H4 (cell line): ENCODE measurements around the gene EPHA3. TPM values are rescaled to one million over a fixed set of nuclear protein-coding genes. Genes with fewer than 3 reads are reported as not detected.

Source experiments
- DNase-seq: peaks from one replicate; pipeline ENCODE4 v3.0.0-alpha.2; 2015; ENCODE audit warnings: low spot score
- total RNA-seq: library from RNA; depleted of rRNA; stranded (reverse); fragments of >200 nt; shearing (Covaris generic); gene quantifications from 2 replicates; pipeline ENCODE4 v1.2.3, GENCODE V29; 2014

The EPHA3 gene
- total RNA-seq, 1 experiment from 2014 or later: 1.4 TPM

DNA sequence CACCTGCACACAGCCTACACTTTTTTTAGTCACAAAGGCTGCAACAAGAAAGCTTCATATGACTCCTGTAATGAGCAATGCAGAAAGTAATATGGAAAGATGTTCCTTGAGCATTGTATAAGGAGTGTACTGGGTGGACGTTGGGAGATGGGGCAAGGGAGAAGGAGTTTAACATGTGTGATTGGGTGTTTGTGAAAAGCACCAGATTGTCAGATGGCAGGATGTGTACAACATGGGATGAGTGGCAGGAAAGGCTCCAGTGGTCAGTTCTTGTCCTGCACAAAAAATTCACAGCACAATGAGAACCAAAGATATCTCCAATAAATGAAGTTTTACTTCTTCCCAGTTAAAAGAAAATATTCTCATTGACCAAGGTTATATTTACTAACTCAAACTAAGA lies 255.1 kb downstream of the EPHA3 start:
- no peak for DNase-seq

DNA sequence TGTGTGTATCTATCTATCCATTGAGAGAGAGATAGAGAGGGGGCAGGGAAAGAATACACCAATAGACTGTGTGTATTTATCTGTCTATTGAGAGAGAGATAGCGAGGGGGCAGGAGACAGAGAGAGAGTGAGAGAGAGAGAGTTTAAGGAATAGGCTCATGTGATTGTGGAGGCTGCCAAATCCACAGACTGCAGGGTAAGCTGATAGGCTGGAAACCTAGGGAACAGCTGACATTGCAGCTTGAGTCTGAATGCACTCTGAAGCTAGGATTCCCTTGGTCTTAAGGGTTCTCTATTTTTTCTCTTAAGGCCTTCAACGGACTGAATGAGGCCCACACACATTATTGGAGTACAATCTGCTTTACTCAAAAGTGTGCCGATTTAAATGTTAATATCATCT lies 255.8 kb downstream of the EPHA3 start:
- DNase-seq: no peak

DNA sequence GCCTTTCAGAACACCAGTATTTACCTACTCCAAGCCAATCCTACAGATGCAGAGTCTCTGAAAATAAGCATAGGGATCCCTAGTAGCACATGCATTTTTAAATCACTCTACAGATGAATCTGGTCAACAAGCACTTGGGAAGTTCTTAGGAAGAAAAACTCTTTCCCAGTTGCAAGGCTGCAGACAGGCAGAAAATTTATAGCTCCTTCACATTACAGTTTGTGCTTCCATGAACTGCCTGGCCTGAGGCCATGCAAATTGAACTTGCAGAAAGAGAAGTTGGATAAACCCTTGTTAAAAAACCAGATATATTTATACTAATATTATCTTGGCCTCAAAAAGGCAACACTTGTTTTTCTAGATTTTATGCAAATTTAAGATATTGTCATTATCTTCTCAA lies 256.9 kb downstream of the EPHA3 start:
- DNase-seq: no peak

DNA sequence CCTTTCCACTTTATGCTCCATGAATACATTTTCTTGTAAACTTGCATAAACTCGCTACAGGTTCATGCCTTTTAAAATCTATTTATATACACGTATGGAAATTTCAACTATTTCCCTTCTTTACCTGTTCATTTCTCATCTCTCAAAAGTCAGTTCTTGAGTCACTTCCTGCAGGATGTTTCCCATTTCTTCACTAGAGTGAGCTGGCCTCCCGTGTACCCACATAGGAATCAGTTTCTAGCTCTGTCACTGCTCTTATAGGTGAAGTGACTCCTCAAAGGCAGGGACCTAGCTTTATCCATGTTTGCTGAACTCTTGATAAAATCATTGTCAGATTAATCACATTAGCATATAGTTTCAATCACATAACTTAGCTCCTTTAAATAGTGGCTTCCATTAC lies 259.7 kb downstream of the EPHA3 start:
- no peak for DNase-seq

DNA sequence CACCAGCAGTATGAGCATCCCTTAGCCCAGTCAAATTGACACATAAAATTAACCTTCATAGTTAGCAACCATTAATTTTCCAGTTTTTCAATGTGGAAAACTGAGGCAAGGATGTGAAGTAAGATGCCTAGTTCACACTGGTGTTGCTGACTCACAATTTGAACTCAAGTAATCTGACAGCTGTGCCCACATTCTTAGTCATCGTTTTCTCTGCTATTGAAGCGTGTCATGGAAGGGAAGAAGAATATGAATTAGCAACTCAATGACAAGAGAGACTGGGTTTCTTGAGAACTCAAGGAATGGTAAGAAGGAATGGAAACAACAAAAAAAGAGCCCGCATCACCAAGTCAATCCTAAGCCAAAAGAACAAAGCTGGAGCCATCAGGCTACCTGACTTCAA lies 261.4 kb downstream of the EPHA3 start:
- DNase-seq: no peak

DNA sequence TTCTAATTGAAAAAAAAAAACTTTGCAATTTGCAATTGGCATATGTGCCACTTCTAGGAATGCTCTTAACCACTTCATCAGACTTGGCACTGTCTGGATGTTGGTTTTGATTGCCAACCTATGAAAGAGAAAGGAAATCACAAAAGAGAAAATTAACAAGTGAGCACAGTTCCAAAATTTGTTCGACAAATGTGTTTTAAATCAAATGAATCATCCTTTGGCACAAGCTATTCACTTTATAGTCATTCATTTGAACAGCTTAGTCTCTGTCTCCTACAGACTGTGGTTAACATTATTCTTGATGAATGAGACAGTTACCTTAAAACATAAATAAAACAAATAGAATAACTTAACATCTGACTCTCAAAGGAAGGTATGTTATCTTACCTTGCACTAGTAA lies 265.0 kb downstream of the EPHA3 start:
- peak; percentile 5 for DNase-seq

DNA sequence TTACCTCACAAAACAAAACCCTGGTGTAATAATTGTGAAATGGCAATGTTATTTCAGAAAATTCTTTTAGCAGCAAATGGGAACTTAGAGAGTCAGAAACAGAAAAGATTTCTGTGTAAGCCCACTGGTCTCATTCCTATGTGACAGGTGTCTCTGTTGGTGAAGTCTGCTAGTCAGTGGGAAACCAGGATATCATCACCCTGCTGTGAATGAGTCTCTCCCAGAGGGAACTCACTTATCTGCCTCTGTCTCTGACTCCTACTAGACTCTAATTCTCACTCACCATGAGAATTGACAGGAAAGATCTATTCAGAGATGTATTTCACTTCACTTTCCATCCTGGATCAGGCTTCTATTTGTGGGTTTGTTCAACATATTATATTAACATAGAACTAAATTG lies 266.0 kb downstream of the EPHA3 start:
- no peak for DNase-seq

DNA sequence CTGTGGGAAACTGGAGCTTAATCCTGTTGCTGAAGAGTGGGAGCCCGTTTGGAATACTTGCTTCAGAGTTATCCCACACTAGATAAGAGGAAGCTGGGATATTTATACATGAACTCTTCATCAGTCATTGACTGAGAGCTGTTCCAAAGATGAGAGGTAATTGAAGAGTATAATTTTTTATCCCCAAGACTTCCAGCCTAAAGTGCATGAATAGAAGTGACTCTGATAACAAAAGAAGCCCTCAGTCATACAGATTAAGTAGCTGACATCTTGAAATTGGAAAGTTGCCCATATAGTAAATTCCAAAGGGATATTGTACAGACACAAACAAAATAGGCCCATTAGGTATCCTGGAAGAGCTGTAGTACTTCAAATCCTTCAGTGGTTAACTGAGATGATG lies 268.0 kb downstream of the EPHA3 start:
- DNase-seq: no peak

DNA sequence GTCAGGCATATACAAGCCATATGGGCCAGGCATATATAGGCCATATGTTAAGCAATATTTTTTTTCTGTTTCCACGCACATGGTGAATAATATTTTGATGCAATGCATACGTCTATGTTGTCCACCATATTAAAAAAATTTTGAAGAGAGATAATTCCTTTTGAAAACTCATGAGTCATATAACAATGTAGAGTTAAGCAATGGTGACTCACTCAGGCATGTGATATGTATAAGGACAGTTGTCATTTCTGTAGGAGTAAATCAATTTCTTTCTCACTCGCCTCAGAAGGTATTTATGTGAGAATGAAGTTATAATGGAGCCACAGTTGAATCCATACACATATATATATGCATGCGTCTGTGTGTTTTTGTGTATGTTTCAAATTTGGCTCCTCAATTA lies 272.6 kb downstream of the EPHA3 start:
- DNase-seq: no peak

DNA sequence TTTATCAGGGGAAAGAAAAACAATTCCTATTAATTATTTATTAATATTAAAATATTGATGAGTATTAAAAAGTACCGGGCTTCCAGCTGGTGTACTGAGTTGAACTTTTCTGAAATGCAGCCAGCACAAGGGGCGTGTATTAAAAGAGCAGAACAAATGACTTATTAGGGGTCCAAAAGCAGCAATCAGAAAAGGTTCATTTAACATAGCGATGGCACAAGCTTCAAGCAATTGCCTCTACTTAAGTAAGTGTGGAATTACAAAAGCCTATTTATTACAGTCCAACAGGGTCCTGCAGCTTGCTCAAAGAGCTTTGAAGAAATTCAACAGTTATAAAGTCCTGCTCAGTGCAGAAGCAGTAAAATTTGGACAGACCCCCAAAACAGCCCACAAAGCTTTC lies 285.6 kb downstream of the EPHA3 start:
- no peak for DNase-seq

DNA sequence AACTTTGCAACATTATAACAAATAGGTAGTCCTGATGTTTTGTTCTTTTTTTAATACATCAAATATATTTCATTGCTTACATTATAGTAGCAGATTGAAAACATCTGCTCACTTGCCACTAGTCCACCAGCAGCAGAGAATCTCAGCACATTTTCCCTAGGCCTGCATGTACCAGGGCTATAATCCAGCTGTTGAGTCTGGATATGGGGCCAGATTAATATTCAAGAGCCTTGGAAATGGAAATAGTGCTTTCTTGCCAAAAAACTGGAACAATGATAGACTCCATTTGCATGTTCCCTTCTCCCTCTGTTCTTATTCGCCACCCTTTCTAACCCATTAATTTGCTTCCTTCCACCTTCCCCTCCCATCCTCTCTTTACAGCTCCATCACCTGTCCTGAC lies 288.0 kb downstream of the EPHA3 start:
- DNase-seq: no peak

DNA sequence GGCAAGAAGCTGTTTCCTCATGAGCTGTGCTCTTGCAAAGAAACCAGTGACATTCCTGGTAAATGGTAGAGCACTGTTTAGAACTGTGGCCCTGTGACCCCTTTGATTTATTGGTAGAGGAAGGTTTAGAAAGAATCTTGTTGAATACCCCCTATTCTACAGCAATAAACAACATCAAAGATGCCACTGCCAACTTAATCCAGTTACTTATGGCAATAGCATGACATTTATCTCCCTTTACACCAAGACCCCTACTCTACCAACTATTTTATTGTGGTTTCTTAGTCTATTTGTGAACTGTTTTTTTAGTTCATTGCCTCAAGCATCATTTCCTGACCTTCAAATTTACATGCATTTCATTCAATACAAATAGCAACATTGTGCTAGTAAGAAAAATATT lies 288.6 kb downstream of the EPHA3 start:
- DNase-seq: no peak

DNA sequence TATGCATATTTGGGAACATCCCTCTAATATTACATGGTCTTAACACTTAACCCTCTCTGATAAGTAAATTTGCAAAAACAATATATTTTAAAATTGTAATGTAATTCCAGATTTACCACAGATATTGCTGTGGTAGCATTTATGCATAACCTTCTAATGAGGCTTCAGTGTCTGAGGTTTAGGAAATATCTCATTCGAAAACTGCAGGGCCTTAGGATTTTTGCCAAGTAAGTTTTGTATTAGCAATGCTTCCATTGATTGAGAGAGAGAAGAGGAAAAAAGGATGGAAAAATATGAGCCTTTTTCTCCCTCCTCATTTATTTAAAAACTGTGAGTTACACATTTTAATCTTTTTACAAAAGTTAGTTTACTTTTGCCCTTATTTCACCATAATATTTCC lies 294.6 kb downstream of the EPHA3 start:
- DNase-seq: no peak

DNA sequence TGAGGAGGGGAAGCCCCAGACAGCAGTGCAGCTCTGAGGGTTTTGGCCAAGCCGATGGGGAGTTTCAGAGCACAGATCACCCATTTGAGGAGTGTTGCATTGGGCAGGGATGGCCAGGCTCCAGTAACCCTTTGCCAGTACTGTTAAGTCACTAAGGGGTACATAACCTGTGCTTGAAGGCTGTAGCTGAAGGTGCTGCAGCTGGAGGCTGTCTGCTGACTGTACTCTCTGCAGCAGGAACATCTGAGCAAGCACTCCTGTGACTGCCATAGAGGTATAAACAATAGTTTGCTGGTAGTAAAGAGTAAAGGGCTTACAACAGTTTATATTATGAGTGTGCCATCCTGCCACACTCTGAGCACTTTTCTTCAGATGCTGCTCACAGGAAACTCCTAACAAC lies 297.8 kb downstream of the EPHA3 start:
- peak; percentile 3 for DNase-seq

DNA sequence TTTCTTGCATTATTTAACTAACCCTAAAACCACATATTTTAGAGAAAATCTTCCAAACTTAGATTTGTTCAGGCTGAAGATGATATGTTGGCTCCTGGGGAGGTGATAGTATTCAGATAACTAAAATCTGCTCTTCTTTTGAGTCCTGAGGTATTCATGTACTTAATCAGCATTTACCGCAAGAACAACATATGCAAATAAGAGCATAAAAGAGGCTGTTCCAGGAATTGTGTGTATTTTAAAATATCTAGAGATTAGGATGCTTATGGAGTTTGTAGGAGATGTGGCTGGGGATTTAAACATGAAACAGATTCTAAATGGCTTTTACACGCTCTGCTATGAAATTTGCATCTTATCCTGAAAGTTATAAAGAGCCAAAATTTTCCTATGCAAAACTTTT lies 298.2 kb downstream of the EPHA3 start:
- no peak for DNase-seq

DNA sequence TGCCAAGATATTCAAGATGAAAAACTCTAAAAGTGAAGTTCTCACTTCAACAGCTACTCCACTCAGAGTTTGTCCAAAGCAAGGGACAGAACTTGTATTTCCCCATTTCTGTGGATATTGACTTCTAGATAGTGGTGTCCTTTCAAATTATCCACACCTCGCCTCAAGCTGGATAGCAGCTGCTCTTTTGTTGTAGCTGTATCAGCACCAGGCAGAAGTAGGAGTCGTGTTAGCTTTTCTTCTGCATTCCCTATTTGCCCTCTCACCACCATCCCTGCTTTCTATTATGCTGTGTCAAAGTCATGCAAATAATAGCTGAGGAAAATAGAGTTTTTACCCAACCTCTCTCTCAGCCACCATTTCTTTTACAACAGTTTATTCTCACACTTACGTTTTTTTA lies 303.8 kb downstream of the EPHA3 start:
- DNase-seq: no peak

DNA sequence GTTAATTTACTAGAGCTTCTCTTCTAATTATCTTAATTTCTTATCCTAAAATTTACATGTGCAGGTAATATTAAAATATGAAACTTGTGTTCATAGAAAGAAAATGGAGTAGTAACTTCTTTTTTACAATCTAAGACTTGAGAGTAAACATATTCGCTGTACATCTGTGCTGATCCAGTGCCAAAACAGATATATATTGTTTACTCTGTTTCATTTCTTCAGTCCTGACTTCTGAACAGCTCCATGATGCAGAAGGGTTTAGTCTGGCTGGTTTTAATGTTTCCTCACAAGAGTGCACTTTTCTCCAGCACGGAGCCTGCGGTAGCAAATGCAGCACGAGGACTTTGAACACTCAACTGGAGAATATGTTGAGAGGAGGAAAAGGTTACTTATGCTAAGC lies 306.8 kb downstream of the EPHA3 start:
- DNase-seq: no peak

DNA sequence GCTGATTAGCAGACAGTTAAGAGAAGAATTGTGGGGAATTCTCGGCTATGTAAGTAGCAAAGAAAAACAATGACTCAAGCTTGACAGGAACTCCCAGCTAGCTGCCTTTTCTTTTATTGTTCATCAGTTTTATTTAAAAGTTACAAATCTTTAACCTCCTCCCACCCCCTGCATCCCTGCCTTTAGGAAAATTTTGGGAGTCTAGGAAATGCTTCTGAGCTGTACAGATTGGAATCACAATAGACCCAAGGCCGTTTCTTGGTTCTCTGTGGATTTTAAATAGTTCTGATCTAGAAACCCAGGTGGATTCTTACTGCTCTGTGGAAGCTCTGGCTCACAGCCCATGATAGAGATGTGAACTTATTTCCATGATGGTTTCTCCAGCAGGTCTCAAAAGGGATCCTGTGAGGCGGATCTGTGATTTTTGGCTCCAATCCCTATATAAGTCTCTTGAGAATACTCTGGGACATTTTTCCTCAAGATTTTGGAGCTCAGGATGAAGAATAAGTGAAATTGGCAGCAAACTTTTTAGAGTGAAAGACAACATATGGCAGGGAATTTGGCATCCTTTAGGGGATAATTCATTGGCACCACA lies 312.3 kb downstream of the EPHA3 start:
- no peak for DNase-seq

DNA sequence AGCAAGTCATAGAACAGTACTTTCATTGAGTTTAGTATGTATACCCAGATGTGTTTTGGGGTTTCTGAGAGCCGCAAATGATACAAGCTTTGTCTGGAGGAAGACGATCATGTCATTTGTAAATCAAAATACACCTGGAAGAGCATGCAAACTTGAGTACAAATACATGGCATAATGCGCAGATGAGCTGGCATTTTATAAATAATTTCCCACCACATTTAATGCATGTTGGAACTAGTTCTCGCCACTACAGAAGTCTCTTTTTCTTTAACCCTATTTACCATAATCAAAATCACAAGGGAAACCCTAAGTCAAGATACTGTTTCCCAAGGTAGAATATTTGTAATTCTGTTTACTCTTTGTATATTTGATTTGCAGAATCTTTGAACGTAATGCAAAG lies 318.6 kb downstream of the EPHA3 start:
- DNase-seq: no peak

DNA sequence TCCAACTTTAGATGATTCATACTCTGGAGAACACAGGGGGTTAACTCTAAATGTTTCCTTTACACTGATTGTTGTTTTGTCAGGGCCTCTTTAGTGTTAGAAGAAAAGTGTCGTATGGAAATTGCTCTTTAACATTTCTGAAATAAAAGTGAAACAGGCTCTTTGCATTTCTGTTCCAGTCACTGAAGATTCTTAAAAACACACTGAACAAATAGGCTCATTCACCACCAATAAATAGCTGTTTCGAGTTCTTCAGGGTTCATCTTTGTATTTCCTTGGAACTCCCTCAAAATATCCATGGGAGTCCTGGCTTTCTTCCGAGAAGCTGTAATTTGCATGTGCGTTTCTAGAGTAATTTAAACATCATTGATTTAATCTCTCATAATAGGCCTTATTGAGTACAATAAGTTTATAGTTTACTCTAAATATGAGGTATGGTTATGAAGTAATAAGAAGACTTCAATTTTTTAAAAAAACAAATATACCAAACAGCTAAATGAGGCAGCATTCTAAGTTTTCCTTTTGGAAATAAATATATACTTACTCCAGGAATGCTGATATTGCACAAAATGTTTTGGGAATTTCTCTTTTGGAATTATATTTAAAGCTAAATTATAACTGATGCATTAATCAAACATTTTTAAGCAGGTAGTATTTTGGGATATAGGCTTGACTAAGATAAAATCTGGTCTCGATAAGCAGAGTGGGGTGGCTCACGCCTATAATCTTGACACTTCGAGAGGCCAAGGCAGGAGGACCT lies 327.4 kb downstream of the EPHA3 start:
- no peak for DNase-seq

DNA sequence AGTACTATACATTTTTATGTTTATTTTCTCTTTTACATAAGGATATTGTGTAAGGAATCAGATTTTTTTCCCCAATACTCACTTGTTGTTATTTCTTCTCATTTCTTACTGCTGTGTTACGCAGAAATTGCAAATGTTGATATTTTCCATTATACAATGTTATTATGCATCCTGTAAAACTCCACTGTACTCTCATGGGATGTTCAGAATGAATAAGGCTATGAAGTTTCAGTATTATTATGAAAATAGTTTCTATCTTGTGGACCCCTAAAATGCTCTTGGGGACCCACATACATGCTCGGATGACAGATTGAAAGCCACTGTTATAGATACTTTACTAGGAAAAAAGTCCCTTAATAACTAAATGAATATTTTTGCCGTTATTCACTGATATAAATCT lies 329.4 kb downstream of the EPHA3 start:
- no peak for DNase-seq

DNA sequence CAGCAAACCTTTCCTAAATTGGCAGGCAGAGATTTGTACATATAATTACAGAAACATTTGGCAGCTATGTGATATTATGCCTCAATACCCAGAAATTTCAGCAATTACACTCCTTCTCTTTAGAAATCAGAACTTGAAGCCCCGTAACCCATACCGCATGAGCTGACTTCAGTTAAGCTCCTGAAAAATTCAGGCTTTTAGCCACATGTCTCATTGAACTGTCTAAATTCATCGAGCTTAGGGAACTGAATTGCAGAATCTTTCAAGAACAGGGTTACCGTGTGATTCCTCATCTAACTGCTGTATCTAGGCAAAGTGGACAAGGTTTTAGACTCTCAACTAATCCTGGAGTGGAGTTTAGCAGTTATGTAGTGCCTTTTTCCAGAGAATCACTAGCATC lies 333.0 kb downstream of the EPHA3 start:
- no peak for DNase-seq

DNA sequence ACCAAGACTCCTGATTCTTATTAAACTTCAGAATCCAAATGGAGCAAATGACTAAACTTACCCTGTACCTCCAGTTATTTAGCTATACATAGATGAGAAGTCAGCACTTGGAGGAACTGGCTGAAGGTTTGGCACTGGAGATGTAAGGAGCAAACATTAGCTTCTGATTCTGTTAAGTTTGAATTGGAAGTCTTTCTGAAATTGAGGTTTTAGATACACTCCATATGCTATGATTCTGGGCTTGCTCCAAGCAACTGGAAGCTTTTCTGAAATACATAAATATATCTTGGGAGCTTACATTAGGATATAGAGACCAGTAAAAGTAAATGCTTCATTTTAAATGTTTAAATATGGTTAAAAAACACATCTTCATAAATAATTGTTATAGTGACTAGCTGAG lies 333.7 kb downstream of the EPHA3 start:
- no peak for DNase-seq

DNA sequence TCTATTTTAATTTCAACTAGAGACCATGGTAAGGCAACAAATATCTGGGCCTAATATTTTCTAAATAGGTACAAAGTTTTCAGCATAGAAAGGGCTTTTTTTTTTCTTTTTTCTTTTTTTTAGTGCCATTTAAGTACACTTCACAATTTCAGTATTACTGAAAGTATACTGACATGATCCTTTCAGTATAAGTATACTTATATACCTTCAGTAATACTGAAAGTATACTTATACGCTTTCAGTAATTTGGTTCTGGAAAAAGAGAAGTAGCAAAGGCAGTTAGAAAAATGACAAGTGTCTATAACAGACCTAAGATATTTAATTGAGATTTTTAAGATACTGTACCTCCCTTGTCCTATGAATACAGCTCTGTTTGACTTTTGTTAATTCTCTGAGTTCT lies 339.2 kb downstream of the EPHA3 start:
- DNase-seq: no peak
